Muscle layer of duodenum (tissue), 2 donors: ENCODE results near the gene SUCO.

Experiments used
- H3K27ac ChIP-seq: one replicate; pipeline ENCODE4 v1.7.0; 2013; ENCODE audit warnings: mild to moderate bottlenecking, low read length
- H3K27me3 ChIP-seq: one replicate; pipeline ENCODE4 v1.7.0; 2013; ENCODE audit warnings: low read depth, mild to moderate bottlenecking, control low read depth, low read length
- H3K36me3 ChIP-seq, 2 donors: one replicate each; pipeline ENCODE4 v1.7.0; 2013; ENCODE audit warnings: low read length in 2 of 2, control low read depth in 1 of 2, mild to moderate bottlenecking in 1 of 2; ENCODE audit not compliant: insufficient read depth in 2 of 2, control insufficient read depth in 1 of 2
- H3K4me1 ChIP-seq, 2 donors: one replicate each; pipeline ENCODE4 v1.7.0; 2013; ENCODE audit warnings: low read length in 2 of 2, mild to moderate bottlenecking in 2 of 2, control low read depth in 1 of 2, moderate library complexity in 1 of 2; ENCODE audit not compliant: insufficient read depth in 2 of 2, control insufficient read depth in 1 of 2
- H3K4me3 ChIP-seq, 2 donors: one replicate each; pipeline ENCODE4 v1.7.0; 2013; ENCODE audit warnings: low read length in 2 of 2, low read depth in 1 of 2, mild to moderate bottlenecking in 1 of 2
- H3K9me3 ChIP-seq, 2 donors: one replicate each; pipeline ENCODE4 v1.7.0; 2013; ENCODE audit warnings: low read length in 2 of 2, control low read depth in 1 of 2, mild to moderate bottlenecking in 1 of 2; ENCODE audit not compliant: control insufficient read depth in 1 of 2
- donor health status: healthy.

The SUCO gene

DNA sequence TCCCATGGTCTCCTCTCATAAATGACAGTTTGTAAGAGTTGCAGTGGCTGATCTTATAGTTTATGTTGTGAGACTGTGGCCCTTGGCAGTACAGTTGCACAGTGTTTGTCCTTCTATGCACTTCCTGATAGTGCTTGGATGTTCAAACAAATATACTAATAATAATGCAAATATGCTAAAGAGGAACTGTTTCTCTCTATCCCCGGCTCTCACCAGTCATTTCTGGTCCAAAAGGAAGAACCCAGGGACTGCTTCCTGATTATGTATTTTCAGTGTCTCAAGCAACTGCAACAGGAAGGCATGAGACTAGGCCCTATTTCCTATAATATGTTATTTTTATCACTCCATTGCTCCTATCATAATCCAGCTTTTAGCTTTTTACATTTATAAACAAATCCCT is 17.0 kb upstream of the SUCO start:
- H3K9me3 ChIP-seq: no peaks in the 10 kb centered on the region
- no peaks in the 10 kb centered on the region for H3K4me1 ChIP-seq
- no peak overlapping the region for H3K27ac ChIP-seq
- no peaks in the 10 kb centered on the region for H3K36me3 ChIP-seq
- no peak overlapping the region for H3K4me3 ChIP-seq
- no peaks in the 10 kb centered on the region for H3K27me3 ChIP-seq

DNA sequence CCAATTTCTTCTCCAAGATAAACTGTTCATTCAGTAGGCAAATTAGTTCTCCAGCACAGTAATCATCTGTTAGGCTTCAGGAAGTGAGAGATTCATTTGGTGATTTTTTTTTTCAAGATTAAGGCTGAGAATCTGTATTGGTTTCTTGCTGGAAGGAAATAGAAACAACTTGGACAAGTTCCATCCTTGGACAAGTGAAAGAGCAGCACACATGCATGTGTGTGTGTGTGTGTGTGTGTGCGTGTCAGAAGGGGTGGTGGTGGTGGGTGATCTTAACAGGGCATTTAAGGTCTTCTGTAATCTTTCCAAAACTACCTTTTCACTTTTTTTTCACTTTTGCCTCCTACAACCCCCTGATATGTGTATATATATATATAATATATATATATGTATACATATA is 15.9 kb upstream of the SUCO start:
- no peaks in the 10 kb centered on the region for H3K4me1 ChIP-seq
- H3K9me3 ChIP-seq: no peaks in the 10 kb centered on the region
- no peak overlapping the region for H3K27ac ChIP-seq
- H3K36me3 ChIP-seq: no peaks in the 10 kb centered on the region
- no peak overlapping the region for H3K4me3 ChIP-seq
- H3K27me3 ChIP-seq: no peaks in the 10 kb centered on the region

DNA sequence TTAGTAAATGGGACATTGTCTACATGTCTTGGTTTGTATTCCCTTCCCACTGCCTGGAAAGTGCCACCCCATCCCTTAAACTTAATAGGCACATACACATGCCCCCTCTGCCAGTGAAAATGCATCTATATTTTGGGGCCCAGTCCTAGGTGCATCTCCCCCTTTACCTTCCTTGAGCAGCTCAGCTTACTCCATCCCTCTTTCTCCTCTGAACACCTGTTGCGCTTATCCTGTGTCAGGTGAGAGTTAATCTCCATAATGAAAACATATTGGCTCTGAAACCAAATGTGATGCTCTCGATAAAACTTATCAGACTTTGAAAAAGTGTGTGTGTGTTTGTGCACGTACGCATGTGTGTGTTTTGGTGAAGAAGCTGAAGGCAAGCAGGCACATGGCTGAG is 15.4 kb upstream of the SUCO start:
- H3K9me3 ChIP-seq: no peaks in the 10 kb centered on the region
- no peaks in the 10 kb centered on the region for H3K4me1 ChIP-seq
- H3K27ac ChIP-seq: no peak overlapping the region
- H3K4me3 ChIP-seq: no peak overlapping the region
- no peaks in the 10 kb centered on the region for H3K27me3 ChIP-seq
- no peaks in the 10 kb centered on the region for H3K36me3 ChIP-seq

DNA sequence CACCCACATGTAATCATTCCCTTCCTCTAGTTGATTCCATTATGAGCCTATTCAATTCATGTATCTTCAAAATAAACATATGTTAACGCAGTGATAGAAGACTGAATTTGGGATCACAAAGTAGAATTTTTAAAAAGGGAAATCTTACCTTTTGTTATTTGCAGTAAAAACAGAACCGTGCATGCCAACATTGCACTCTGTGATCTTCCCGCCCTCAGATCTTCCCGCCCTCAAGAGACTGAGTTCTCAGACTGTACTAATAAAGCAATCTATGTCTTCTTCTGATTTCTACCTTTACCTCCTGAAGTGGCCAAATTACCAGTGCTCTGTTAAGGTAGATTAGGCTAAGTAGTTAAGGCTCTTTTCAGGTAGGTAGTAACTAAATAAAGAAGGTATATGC is 3.6 kb upstream of the SUCO start:
- peaks cover 0 to 9% of the 10 kb centered on the region in 2 donors for H3K36me3 ChIP-seq
- no peaks in the 10 kb centered on the region for H3K9me3 ChIP-seq
- no peak overlapping the region for H3K4me3 ChIP-seq
- no peaks in the 10 kb centered on the region for H3K27me3 ChIP-seq
- H3K4me1 ChIP-seq: peaks cover 0 to 6% of the 10 kb centered on the region in 2 donors
- no peak overlapping the region for H3K27ac ChIP-seq

DNA sequence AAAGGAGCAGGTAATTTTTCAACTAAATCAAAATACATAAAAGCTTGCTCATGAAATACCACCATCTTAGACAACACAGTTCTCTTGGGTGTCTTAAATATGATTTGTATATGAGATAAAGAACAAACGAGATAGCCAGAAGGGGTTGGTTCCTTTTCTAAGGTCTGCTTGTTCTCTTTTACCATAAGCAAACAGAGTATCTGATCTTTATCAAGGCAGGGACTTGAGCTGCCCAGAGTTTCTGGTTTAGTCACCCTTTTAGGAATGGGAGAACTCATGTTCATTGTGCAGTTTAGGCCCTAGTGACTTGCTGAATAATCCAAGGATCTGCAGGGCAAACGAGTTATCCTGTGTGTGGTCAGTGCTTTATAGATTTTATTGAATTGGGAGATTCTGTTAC is 3.0 kb upstream of the SUCO start:
- H3K27ac ChIP-seq: no peak overlapping the region
- H3K4me1 ChIP-seq: peaks cover 0 to 13% of the 10 kb centered on the region in 2 donors
- H3K36me3 ChIP-seq: peaks cover 0 to 9% of the 10 kb centered on the region in 2 donors
- H3K27me3 ChIP-seq: no peaks in the 10 kb centered on the region
- no peak overlapping the region for H3K4me3 ChIP-seq
- H3K9me3 ChIP-seq: no peaks in the 10 kb centered on the region

DNA sequence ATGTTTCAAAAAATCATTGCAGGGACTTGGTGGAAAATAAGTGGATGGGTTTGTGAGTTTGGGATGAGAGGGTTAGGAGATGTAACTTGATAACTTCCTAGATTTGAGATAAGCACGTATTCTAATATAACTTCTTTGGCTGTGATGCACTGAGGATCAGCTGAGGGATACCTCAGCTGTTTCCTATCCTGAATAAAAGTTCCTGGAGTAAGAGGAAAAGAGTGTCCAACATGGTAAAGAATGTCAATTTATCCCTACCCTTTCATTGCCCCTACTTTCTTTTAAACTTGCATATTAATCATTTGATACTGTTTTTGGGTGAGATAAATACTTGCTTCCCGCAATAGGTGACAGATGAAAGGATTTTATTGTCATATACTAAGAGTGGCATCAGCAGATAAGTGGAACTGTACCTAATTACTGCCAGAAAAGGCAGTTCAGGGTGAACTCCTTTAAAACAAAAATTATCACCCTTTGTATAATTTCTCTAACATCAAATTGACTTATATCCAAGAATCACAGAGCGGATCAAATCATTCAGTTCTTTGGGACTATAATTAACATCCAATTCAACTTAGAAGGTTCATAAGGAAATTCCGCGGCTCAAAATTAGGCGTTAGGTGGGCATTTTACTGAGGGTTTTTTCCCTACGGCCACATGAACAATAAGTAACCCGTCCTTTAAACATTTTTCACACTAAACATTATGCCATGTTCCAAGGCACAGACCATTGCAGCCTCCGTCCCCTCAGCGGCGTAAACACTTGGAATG is 1.4 kb upstream of the SUCO start:
- Histone ChIP-seq H3K27ac (peak overlapping the region; percentile 97), H3K4me1 (peaks cover 0 to 29% of the 10 kb centered on the region in 2 donors), H3K36me3 (peaks cover 0 to 9% of the 10 kb centered on the region in 2 donors), H3K4me3 (peak overlapping the region; percentile 72 to 89), H3K9me3 (no peaks in the 10 kb centered on the region), H3K27me3 (no peaks in the 10 kb centered on the region)

DNA sequence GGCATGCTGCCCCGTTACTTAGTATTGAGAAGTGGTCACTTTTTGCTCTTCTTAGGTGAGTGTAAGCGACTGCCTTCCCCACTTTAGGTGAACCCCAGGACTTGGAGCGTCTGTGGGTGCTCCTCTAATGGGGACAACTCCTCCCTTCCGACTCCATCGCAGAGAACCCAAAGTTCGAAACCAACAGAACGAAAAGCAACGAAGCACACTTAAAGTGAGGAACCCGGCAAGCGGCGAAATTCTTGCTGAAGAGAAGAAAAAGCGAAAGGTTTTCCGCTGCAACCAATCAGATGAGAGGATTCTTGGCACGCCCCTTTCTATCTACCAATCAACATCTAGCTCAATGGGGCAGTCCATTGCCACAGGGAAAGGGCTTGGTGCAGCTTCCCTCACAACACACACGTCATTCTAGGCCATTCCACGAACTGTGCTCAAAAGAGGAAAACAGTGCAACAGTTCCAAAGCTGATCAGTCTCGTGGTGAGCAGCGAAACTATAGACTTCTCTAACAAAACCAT is 709 bp upstream of the SUCO start:
- Histone ChIP-seq H3K4me1 (peaks cover 0 to 29% of the 10 kb centered on the region in 2 donors), H3K9me3 (no peaks in the 10 kb centered on the region), H3K4me3 (peak overlapping the region; percentile 72 to 89), H3K36me3 (peaks cover 0 to 9% of the 10 kb centered on the region in 2 donors), H3K27ac (peak overlapping the region; percentile 97), H3K27me3 (no peaks in the 10 kb centered on the region)

DNA sequence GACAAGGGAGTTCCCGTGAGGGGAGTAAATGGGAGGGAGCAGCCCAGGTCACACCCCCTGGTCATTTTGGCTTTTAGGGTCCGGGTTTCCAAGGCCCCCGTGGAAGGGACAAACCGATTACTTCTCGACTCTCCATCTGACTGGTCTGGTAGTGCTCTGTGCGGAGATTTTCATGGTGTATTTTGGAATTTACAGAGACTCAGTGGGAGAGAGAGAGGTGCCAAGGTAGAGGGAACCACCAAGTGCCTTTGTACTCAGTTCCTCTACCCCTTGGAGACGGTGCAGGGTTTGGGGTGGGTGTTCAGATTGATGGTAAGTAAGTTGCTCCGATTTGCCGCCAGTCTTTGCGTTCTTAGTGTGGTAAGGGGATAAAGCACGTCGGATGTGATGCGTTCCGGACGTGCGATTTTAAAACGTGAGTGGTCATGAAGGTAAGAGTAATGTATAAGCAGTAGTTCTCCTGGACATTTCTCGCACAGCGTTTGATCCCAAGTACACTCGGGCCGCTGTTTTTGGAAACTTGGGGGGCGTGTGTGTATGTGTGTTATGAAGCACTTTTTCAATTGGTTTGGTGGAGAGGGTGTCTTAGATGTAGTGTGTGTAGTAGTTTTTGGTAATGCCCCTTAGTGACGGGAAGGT is 682 bp downstream of the SUCO start:
- H3K4me3 ChIP-seq: peak overlapping the region; percentile 83 to 96
- H3K36me3 ChIP-seq: peaks cover 0 to 9% of the 10 kb centered on the region in 2 donors
- no peaks in the 10 kb centered on the region for H3K27me3 ChIP-seq
- H3K4me1 ChIP-seq: peaks cover 0 to 29% of the 10 kb centered on the region in 2 donors
- H3K27ac ChIP-seq: peak overlapping the region; percentile 95
- no peaks in the 10 kb centered on the region for H3K9me3 ChIP-seq

DNA sequence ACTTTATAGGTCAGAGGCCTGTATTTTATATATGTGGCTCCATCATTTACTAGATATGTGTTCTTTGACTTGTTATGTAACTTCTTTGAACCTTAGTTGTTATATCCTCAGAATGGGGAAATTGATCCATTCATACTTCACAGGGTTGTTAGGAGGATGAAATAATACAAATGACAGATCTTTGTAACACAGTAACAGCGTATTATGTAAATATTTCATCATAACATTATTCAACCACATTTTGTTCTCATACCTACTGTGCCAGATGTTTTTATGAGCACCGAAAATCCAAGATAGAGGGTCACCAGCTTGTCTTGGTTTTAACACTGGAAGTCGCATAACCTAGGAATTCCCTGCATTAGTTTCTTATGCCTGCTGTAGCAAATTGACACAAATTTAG is 3.3 kb downstream of the SUCO start:
- Histone ChIP-seq H3K4me1 (peaks cover 0 to 28% of the 10 kb centered on the region in 2 donors), H3K36me3 (peaks cover 0 to 9% of the 10 kb centered on the region in 2 donors), H3K9me3 (no peaks in the 10 kb centered on the region), H3K27ac (no peak overlapping the region), H3K4me3 (no peak overlapping the region), H3K27me3 (no peaks in the 10 kb centered on the region)

DNA sequence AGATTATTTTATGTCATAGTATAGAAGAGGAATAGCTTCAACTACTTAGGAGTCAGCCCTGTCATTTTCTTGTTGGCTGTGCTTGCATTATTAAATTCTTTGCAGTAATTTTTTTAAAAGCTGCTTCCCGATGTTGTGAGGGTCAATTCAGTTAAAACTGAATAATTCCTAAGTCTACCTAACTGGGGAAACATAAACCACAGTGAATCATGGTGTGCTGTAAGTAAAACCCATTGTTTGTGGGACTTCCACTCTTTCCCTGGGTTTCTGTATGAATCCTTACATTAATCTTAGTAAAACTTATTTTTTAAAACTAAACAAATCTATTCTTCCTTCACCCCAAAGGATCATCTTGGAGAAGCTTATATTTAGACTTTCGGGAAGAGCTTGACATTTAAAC is 4.4 kb downstream of the SUCO start:
- H3K4me1 ChIP-seq: peaks cover 0 to 25% of the 10 kb centered on the region in 2 donors
- no peaks in the 10 kb centered on the region for H3K9me3 ChIP-seq
- H3K36me3 ChIP-seq: peaks cover 0 to 9% of the 10 kb centered on the region in 2 donors
- H3K27ac ChIP-seq: no peak overlapping the region
- H3K27me3 ChIP-seq: no peaks in the 10 kb centered on the region
- H3K4me3 ChIP-seq: no peak overlapping the region

DNA sequence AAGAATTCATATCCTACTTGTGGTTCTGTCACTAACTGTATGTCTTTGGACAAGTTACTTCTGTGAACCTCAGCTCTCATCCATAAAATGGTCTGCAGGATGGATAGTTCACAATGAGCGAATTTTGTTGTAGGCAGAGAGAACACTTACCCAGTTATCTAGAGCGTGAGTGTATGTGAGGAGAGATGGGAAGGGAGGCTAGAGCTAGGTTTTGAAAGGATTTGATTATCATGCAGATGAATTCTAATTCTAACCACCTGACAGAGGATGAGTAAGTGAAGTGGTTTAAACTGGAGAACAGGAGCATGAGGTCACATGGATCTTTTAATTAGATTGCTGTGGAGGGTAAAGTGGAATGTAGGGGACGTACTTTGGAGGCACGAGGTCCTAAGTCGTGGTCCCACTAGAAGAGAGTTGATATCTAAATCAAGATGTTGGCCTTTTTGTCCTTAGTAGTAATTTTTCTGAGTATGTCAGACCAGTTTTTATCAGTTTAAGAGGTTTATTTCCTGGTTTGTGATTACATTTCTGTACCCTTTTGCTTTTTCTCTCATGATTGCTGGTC is 5.0 kb downstream of the SUCO start:
- Histone ChIP-seq H3K27me3 (no peaks in the 10 kb centered on the region), H3K9me3 (no peaks in the 10 kb centered on the region), H3K36me3 (peaks cover 0 to 6% of the 10 kb centered on the region in 2 donors), H3K4me3 (no peak overlapping the region), H3K27ac (no peak overlapping the region), H3K4me1 (peaks cover 0 to 30% of the 10 kb centered on the region in 2 donors)
